Endothelial cell (in vitro differentiated cells): ENCODE measurements around the gene DDIT4. TPM values are rescaled to one million over a fixed set of nuclear protein-coding genes. Genes with fewer than 3 reads are reported as not detected.

ENCODE experiments used
- DNase-seq: peaks from one replicate; pipeline ENCODE4 v3.0.0; 2021; ENCODE audit warnings: low spot score
- H3K27ac Mint-ChIP-seq: one replicate; pipeline ENCODE4 v1.8.0; 2021; ENCODE audit warnings: mixed read lengths, inconsistent platforms; ENCODE audit not compliant: unreplicated experiment
- H3K27me3 Mint-ChIP-seq: one replicate; pipeline ENCODE4 v1.8.0; 2021; ENCODE audit warnings: mild to moderate bottlenecking, moderate library complexity, mixed read lengths, inconsistent platforms; ENCODE audit not compliant: unreplicated experiment
- H3K36me3 Mint-ChIP-seq: one replicate; pipeline ENCODE4 v1.8.0; 2021; ENCODE audit warnings: mild to moderate bottlenecking, low read depth, mixed read lengths, inconsistent platforms; ENCODE audit not compliant: unreplicated experiment
- H3K4me1 Mint-ChIP-seq: one replicate; pipeline ENCODE4 v1.8.0; 2021; ENCODE audit warnings: mild to moderate bottlenecking, mixed read lengths, inconsistent platforms; ENCODE audit not compliant: unreplicated experiment
- H3K4me3 Mint-ChIP-seq: one replicate; pipeline ENCODE4 v1.8.0; 2021; ENCODE audit warnings: mild to moderate bottlenecking, mixed read lengths, inconsistent platforms; ENCODE audit not compliant: unreplicated experiment
- H3K9me3 Mint-ChIP-seq: one replicate; pipeline ENCODE4 v1.8.0; 2021; ENCODE audit warnings: mixed read lengths, inconsistent platforms; ENCODE audit not compliant: unreplicated experiment
- CTCF ChIP-seq: fragments of 200-600 bp; sonication (generic); IDR thresholded peaks from one replicate; pipeline ENCODE4 v1.5.0; 2021; ENCODE audit warnings: antibody characterized with exemption; ENCODE audit not compliant: unreplicated experiment
- total RNA-seq: library from RNA; stranded (reverse); fragmentation: NEBNext Ultra II Directional; extraction: Animal tissue kit (Norgen Biotek cat#: 25700); gene quantifications from one replicate; pipeline ENCODE4 v1.2.1, GENCODE V29; 2021; ENCODE audit not compliant: unreplicated experiment

The DDIT4 gene
- total RNA-seq, 1 donor from 2014 or later: 32.4 TPM

DNA sequence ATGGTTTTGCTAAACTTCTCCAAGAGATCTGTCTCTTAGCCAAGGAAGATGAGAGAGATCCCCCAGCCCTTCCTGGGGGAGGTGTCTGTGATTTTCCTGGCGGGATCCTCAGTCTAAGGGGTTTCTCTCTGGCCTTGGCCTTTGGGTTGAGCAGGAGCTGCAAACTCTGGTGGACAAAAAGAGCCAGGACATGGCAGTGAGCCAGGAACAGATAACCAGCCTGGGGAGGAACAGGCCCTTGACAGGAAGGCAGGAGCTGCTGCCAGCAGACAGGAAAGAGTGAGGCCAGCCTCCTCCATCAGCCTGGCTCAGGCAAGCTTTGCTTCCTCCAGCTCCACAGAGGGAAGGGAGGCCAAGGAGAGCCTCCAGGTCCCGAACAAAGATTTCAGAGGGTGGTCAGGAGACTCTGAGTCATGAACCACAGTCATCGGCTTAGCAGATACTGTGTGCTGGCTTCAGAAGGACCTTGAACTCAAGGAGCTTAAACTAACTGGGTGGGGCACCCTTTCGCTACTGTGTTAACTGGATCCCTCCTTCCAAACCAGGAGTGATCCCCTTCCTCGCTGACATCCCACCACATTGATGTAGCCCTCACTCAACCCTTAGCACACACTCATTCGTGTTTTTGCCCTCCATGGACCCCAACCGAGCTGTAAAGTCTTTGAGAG lies 34.7 kb downstream of the DDIT4 start:
- Mint-ChIP-seq H3K27ac (no peak overlapping the region), H3K36me3 (peaks cover 5% of the 10 kb centered on the region)
- DNase-seq: no peak

GRCh38 chr10:72309290-72310240 lies 35.8 kb downstream of the DDIT4 start:
- peak overlapping the region; percentile 13 for H3K27ac Mint-ChIP-seq
- no peak for TF ChIP-seq CTCF
- peaks cover 5% of the 10 kb centered on the region for H3K36me3 Mint-ChIP-seq
- no peak for DNase-seq
- H3K4me1 Mint-ChIP-seq: peaks cover 27% of the 10 kb centered on the region
- H3K9me3 Mint-ChIP-seq: no peaks in the 10 kb centered on the region
- peaks cover 9% of the 10 kb centered on the region for H3K27me3 Mint-ChIP-seq
- H3K4me3 Mint-ChIP-seq: no peak overlapping the region

More for the DNA sequence above, 34.7 kb downstream of the DDIT4 start:
- no peak for TF ChIP-seq CTCF
- Mint-ChIP-seq H3K27me3 (peaks cover 9% of the 10 kb centered on the region), H3K4me3 (no peak overlapping the region), H3K4me1 (peaks cover 29% of the 10 kb centered on the region), H3K9me3 (no peaks in the 10 kb centered on the region)

DNA sequence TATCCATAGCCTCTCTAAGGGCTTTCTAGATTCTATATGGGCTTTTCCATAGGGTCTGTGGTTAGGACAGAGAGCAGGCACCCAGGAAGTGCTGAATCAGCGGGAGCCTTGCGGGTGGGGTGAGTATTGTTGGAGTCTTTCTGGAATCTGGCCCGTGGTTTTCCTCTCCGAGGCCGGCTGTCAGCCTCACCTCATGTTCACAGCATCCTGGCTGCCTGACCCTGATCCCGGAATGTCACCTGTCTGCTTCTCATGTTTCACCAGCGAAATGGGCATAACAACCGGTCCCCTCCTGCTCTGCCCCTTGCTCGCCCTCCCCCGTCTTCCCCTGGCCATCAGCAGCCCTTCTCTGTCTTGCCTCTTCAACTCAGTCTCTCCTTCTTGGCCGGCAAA lies 36.5 kb downstream of the DDIT4 start:
- Mint-ChIP-seq H3K9me3 (no peaks in the 10 kb centered on the region), H3K4me1 (peaks cover 32% of the 10 kb centered on the region), H3K27ac (no peak overlapping the region), H3K36me3 (peaks cover 5% of the 10 kb centered on the region), H3K4me3 (peak overlapping the region; percentile 38), H3K27me3 (peaks cover 9% of the 10 kb centered on the region)
- DNase-seq: no peak
- no peak for TF ChIP-seq CTCF

- Mint-ChIP-seq H3K4me3 (peak overlapping the region; percentile 38), H3K4me1 (peaks cover 36% of the 10 kb centered on the region), H3K9me3 (no peaks in the 10 kb centered on the region), H3K36me3 (peaks cover 5% of the 10 kb centered on the region), H3K27ac (no peak overlapping the region), H3K27me3 (peaks cover 9% of the 10 kb centered on the region)
- TF ChIP-seq CTCF: no peak
- DNase-seq: no peak
These were observed 36.9 kb downstream of the DDIT4 start for GRCh38 chr10:72310636-72311035.

DNA sequence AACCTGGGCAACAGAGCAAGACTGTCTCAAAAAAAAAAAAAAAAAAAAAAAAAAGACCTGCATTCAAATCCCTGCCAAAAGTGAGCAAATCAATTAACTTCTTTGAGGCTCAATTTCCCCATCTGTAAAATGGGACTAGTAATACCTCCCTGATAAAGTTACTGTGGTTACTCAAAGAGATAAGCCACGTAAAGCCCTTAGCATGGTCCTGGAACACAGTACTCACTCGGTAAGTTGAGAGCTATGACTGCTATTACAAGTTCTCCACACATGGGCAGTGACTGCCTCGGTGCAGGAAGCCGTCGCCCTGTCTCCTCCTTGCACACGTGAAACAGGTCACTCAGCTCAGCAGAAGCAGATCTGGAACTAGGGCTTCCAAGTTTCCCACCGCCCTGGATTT lies 37.9 kb downstream of the DDIT4 start:
- Mint-ChIP-seq H3K27me3 (peaks cover 14% of the 10 kb centered on the region), H3K36me3 (peaks cover 5% of the 10 kb centered on the region), H3K9me3 (no peaks in the 10 kb centered on the region), H3K27ac (no peak overlapping the region), H3K4me3 (no peak overlapping the region), H3K4me1 (peaks cover 45% of the 10 kb centered on the region)
- TF ChIP-seq CTCF: no peak
- no peak for DNase-seq
